GM23338 (cell line): ENCODE measurements around the gene FBXL17. TPM values are rescaled to one million over a fixed set of nuclear protein-coding genes. Genes with fewer than 3 reads are reported as not detected.

ENCODE experiments used
- ATAC-seq: fragments of 200-7000 bp; cut with Tn5 transposase; 3 replicates; pipeline ENCODE4 v1.9.1; 2020
- DNase-seq: peaks from one replicate; pipeline ENCODE4 v3.0.0-alpha.2; 2015; ENCODE audit warnings: low spot score
- H2AFZ ChIP-seq: fragments of 200-600 bp; sonication (generic); 2 replicates; pipeline ENCODE4 v1.8.0; 2016; ENCODE audit warnings: antibody characterized with exemption, mild to moderate bottlenecking, moderate library complexity
- H3F3A ChIP-seq: fragments of 200-600 bp; sonication (generic); replicated peaks from 2 replicates; pipeline ENCODE4 v1.8.0; 2017; ENCODE audit warnings: antibody characterized with exemption, mixed run types, low read depth
- H3K27ac ChIP-seq: fragments of 200-600 bp; sonication (generic); 2 replicates; pipeline ENCODE4 v1.6.1; 2016; ENCODE audit warnings: low read depth
- H3K27me3 ChIP-seq: fragments of 200-600 bp; sonication (generic); 2 replicates; pipeline ENCODE4 v1.8.0; 2016; ENCODE audit warnings: mild to moderate bottlenecking, mixed run types, moderate library complexity; ENCODE audit not compliant: insufficient read depth
- H3K36me3 ChIP-seq: fragments of 200-600 bp; sonication (generic); 2 replicates; pipeline ENCODE4 v1.8.0; 2016; ENCODE audit warnings: mild to moderate bottlenecking; ENCODE audit not compliant: insufficient read depth
- H3K4me1 ChIP-seq: fragments of 200-600 bp; sonication (generic); 2 replicates; pipeline ENCODE4 v1.8.0; 2016; ENCODE audit warnings: mild to moderate bottlenecking, moderate library complexity; ENCODE audit not compliant: insufficient read depth
- H3K4me2 ChIP-seq: fragments of 200-600 bp; sonication (generic); 2 replicates; pipeline ENCODE4 v1.7.1; 2017; ENCODE audit warnings: mixed run types
- H3K4me3 ChIP-seq: fragments of 200-600 bp; sonication (generic); 2 replicates; pipeline ENCODE4 v1.6.1; 2016; ENCODE audit warnings: mixed run types
- H3K79me2 ChIP-seq: fragments of 200-600 bp; sonication (generic); replicated peaks from 2 replicates; pipeline ENCODE4 v1.8.0; 2017; ENCODE audit warnings: mild to moderate bottlenecking; ENCODE audit not compliant: insufficient read depth
- H3K9me2 ChIP-seq: fragments of 200-600 bp; sonication (generic); 2 replicates; pipeline ENCODE4 v1.8.0; 2017; ENCODE audit not compliant: insufficient read depth
- H4K20me1 ChIP-seq: fragments of 200-600 bp; sonication (generic); replicated peaks from 2 replicates; pipeline ENCODE4 v1.8.0; 2017; ENCODE audit warnings: mild to moderate bottlenecking; ENCODE audit not compliant: insufficient read depth
- H3K27ac Mint-ChIP-seq: 2 replicates; pipeline ENCODE4 v1.8.0; 2020; ENCODE audit warnings: inconsistent platforms, mild to moderate bottlenecking, moderate library complexity, mixed read lengths
- H3K27me3 Mint-ChIP-seq: 3 replicates; pipeline ENCODE4 v1.8.0; 2022; ENCODE audit warnings: low read depth, mild to moderate bottlenecking, moderate library complexity, mixed read lengths, inconsistent platforms; ENCODE audit not compliant: insufficient read depth, poor library complexity
- H3K36me3 Mint-ChIP-seq: 3 replicates; pipeline ENCODE4 v1.8.0; 2021; ENCODE audit warnings: low read depth, mild to moderate bottlenecking, inconsistent platforms, moderate library complexity, mixed read lengths
- H3K4me1 Mint-ChIP-seq: 3 replicates; pipeline ENCODE4 v1.8.0; 2020; ENCODE audit warnings: mild to moderate bottlenecking, inconsistent platforms, mixed read lengths
- H3K4me3 Mint-ChIP-seq: 3 replicates; pipeline ENCODE4 v1.8.0; 2021; ENCODE audit warnings: moderate library complexity, mild to moderate bottlenecking, inconsistent platforms, mixed read lengths
- H3K9me3 Mint-ChIP-seq: 3 replicates; pipeline ENCODE4 v1.8.0; 2020; ENCODE audit warnings: moderate library complexity, mild to moderate bottlenecking, inconsistent platforms, mixed read lengths
- CTCF ChIP-seq, 2 experiments: fragments of 200-600 bp in 1 of 2; sonication (generic) in 1 of 2; conservative IDR thresholded peaks; 2 replicates each; pipeline versions ENCODE4 v1.5.1 to v1.6.1; 2016 to 2017; ENCODE audit warnings: antibody characterized with exemption in 2 of 2, low read depth in 2 of 2, mild to moderate bottlenecking in 2 of 2, moderate library complexity in 1 of 2
- ETS1 ChIP-seq: IDR thresholded peaks from 2 replicates; pipeline ENCODE4 v1.6.1; 2016; ENCODE audit warnings: antibody characterized with exemption
- ZNF114 ChIP-seq: fragments of 250-450 bp; sonication (Bioruptor Pico); IDR thresholded peaks from 2 replicates; pipeline ENCODE4 v1.5.0; 2020; ENCODE audit warnings: mild to moderate bottlenecking, moderate library complexity
- ZNF331 ChIP-seq: fragments of 250-450 bp; sonication (Bioruptor Pico); IDR thresholded peaks from 2 replicates; pipeline ENCODE4 v1.5.0; 2020; ENCODE audit warnings: low read depth, mild to moderate bottlenecking, moderate library complexity
- polyA plus RNA-seq: library from polyadenylated mRNA; unstranded; fragments of >200 nt; fragmentation: Nextera tagmentation; extraction: Ambion mirVana; gene quantifications from 2 replicates; pipeline ENCODE4 v1.2.1, GENCODE V29; 2016
- total RNA-seq: library from RNA; depleted of rRNA; stranded (reverse); fragments of >200 nt; shearing (Covaris generic); gene quantifications from 2 replicates; pipeline ENCODE4 v1.2.3, GENCODE V29; 2014

The FBXL17 gene
- total and polyA plus RNA-seq, 2 experiments from 2014 or later = 2.0 to 2.7 TPM

GRCh38 chr5:107916731-107917725 lies 464.9 kb downstream of the FBXL17 start:
- Mint-ChIP-seq H3K4me1 (peaks cover 7% of the 10 kb centered on the region; the same call in 2 of the 3 replicates), H3K36me3 (no peaks in the 10 kb centered on the region), H3K27me3 (no peaks in the 10 kb centered on the region), H3K4me3 (no peak overlapping the region), H3K27ac (no peak overlapping the region), H3K9me3 (no peaks in the 10 kb centered on the region)
- Histone ChIP-seq H3K4me2 (no peak overlapping the region), H3K9me2 (no peaks in the 10 kb centered on the region), H3F3A (no peaks in the 10 kb centered on the region), H3K27me3 (no peaks in the 10 kb centered on the region), H2AFZ (no peak overlapping the region), H4K20me1 (no peaks in the 10 kb centered on the region), H3K79me2 (no peaks in the 10 kb centered on the region), H3K4me1 (no peaks in the 10 kb centered on the region), H3K36me3 (no peaks in the 10 kb centered on the region), H3K4me3 (no peak overlapping the region), H3K27ac (no peak overlapping the region)
- DNase-seq = no peak
- TF ChIP-seq ZNF114 = no peak
- no peak for ATAC-seq

GRCh38 chr5:107915176-107915812 lies 466.6 kb downstream of the FBXL17 start:
- H3K9me3 Mint-ChIP-seq = no peaks in the 10 kb centered on the region
- H3K4me2 ChIP-seq = no peak overlapping the region
- H3K27me3 Mint-ChIP-seq = no peaks in the 10 kb centered on the region
- H3K9me2 ChIP-seq = no peaks in the 10 kb centered on the region
- ATAC-seq (no peak), DNase-seq (no peak)
- H3F3A ChIP-seq = no peaks in the 10 kb centered on the region
- no peaks in the 10 kb centered on the region for H3K79me2 ChIP-seq
- no peaks in the 10 kb centered on the region for H3K4me1 ChIP-seq
- H3K4me1 Mint-ChIP-seq = peaks cover 7% of the 10 kb centered on the region; the same call in 2 of the 3 replicates
- no peak overlapping the region for H3K27ac ChIP-seq
- H3K36me3 Mint-ChIP-seq = no peaks in the 10 kb centered on the region
- no peaks in the 10 kb centered on the region for H3K27me3 ChIP-seq
- no peak overlapping the region for H2AFZ ChIP-seq
- TF ChIP-seq CTCF (conservative IDR thresholded peaks at IDR 0.05; ENCODE audit: low read depth in 2 of 2) = no peak
- no peak overlapping the region for H3K4me3 Mint-ChIP-seq
- no peak overlapping the region for H3K27ac Mint-ChIP-seq
- H3K36me3 ChIP-seq = no peaks in the 10 kb centered on the region
- H3K4me3 ChIP-seq = no peak overlapping the region
- no peaks in the 10 kb centered on the region for H4K20me1 ChIP-seq

- no peaks in the 10 kb centered on the region for H3F3A ChIP-seq
- no peaks in the 10 kb centered on the region for H3K79me2 ChIP-seq
- Mint-ChIP-seq H3K36me3 (no peaks in the 10 kb centered on the region), H3K4me3 (no peak overlapping the region), H3K27me3 (no peaks in the 10 kb centered on the region), H3K27ac (no peak overlapping the region), H3K9me3 (no peaks in the 10 kb centered on the region), H3K4me1 (peaks cover 7% of the 10 kb centered on the region; the same call in 2 of the 3 replicates)
- no peak overlapping the region for H3K4me3 ChIP-seq
- no peaks in the 10 kb centered on the region for H3K9me2 ChIP-seq
- DNase-seq = no peak
- H3K4me1 ChIP-seq = no peaks in the 10 kb centered on the region
- no peak overlapping the region for H3K27ac ChIP-seq
- no peak overlapping the region for H3K4me2 ChIP-seq
- no peak for ATAC-seq
- no peaks in the 10 kb centered on the region for H3K36me3 ChIP-seq
- H3K27me3 ChIP-seq = no peaks in the 10 kb centered on the region
- no peak overlapping the region for H2AFZ ChIP-seq
- no peaks in the 10 kb centered on the region for H4K20me1 ChIP-seq
- no peak for TF ChIP-seq ZNF114
- TF ChIP-seq ZNF331 = no peak
- no peak for TF ChIP-seq ETS1
Measured at GRCh38 chr5:107913494-107913893, 468.4 kb downstream of the FBXL17 start.
